ENCODE measurements around the gene TEKT1.

- no peak for TF ChIP-seq CTCF (IDR thresholded peaks at IDR 0.05; ENCODE audit: low read length)
- no peak for TF ChIP-seq EZH2 (optimal IDR thresholded peaks at IDR 0.05; ENCODE audit: low read depth, low read length)
Measured at GRCh38 chr17:6753006-6753445, 78.5 kb downstream of the TEKT1 start.
